ENCODE data around the gene C1QL2. TPM values are rescaled to one million over a fixed set of nuclear protein-coding genes. Genes with fewer than 3 reads are reported as not detected.

C1QL2 gene
- total and polyA plus RNA-seq, 7 donors = 0.03 TPM; not detected in 6

DNA sequence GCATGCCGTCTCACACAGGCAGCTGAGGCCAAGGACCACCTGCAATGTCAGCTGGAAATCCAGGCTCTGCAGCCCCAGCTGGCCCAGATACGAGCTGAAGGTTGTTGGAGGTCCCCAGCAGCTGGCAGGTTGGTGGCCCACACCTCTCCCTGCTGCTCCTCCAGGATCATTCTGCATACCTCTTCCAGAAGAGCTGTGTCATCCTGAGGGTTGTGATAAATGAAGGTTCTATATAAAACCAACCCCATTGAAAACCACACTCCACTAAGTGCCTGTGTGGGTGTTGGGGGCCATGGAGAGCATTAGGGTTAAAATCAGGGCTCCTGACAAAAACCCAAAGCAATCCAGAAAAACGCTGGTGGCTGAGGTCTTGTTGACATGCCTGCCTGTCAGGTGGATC lies 50.4 kb downstream of the C1QL2 start:
- ATAC-seq = no peak
- no peaks in the 10 kb centered on the region for H3K4me1 ChIP-seq
- TF ChIP-seq, protein P1, sequence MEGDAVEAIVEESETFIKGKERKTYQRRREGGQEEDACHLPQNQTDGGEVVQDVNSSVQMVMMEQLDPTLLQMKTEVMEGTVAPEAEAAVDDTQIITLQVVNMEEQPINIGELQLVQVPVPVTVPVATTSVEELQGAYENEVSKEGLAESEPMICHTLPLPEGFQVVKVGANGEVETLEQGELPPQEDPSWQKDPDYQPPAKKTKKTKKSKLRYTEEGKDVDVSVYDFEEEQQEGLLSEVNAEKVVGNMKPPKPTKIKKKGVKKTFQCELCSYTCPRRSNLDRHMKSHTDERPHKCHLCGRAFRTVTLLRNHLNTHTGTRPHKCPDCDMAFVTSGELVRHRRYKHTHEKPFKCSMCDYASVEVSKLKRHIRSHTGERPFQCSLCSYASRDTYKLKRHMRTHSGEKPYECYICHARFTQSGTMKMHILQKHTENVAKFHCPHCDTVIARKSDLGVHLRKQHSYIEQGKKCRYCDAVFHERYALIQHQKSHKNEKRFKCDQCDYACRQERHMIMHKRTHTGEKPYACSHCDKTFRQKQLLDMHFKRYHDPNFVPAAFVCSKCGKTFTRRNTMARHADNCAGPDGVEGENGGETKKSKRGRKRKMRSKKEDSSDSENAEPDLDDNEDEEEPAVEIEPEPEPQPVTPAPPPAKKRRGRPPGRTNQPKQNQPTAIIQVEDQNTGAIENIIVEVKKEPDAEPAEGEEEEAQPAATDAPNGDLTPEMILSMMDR (IDR thresholded peaks at IDR 0.05) = no peak
- intact Hi-C loops (cut with DNase I) = no loop called here
- H3K27ac ChIP-seq = no peak overlapping the region
- H3K36me3 ChIP-seq (ENCODE audit: insufficient read depth in 1 of 2, low read depth in 1 of 2) = no peaks in the 10 kb centered on the region
- H3K4me3 ChIP-seq = no peak overlapping the region
- H3K9me3 ChIP-seq = no peaks in the 10 kb centered on the region
- H3K27me3 ChIP-seq (ENCODE audit: insufficient read depth in 3 of 3, low read length in 2 of 3) = peaks cover 0 to 17% (median 0%) of the 10 kb centered on the region in 3 donors
- 48 to 51% (median 49%) methylated on average over 3 of the region's 3 CpGs for WGBS, 3 donors
- DNase-seq = no peak

- intact Hi-C loops (cut with DNase I) = no loop called here
- DNase-seq (peak in 1 of 2 donors; percentile 31), ATAC-seq (no peak)
- 29 to 31% (median 30%) methylated on average over 5 of the region's 5 CpGs for WGBS, 3 donors
- peaks cover 0 to 13% (median 0%) of the 10 kb centered on the region in 3 donors for H3K27me3 ChIP-seq (ENCODE audit: insufficient read depth in 3 of 3, low read length in 2 of 3)
- H3K36me3 ChIP-seq (ENCODE audit: insufficient read depth in 1 of 2, low read depth in 1 of 2) = no peaks in the 10 kb centered on the region
- no peaks in the 10 kb centered on the region for H3K4me1 ChIP-seq
- H3K27ac ChIP-seq = no peak overlapping the region
- H3K4me3 ChIP-seq = no peak overlapping the region
- TF ChIP-seq, protein P1 (IDR thresholded peaks at IDR 0.05) = no peak
- no peaks in the 10 kb centered on the region for H3K9me3 ChIP-seq
These were observed 52.2 kb downstream of the C1QL2 start for GRCh38 chr2:119106301-119106897.

Other genes starting within 250 kb of the C1QL2 start
- gene MARCO, start 216.6 kb downstream of the C1QL2 start, total RNA-seq = 1 to 10 TPM; 1.6 to 5.8 (median 3.5) TPM
- gene MARCO, start 216.6 kb downstream of the C1QL2 start, polyA plus RNA-seq = 1 to 10 TPM in 2 of 3 donors, under 1 TPM in 1; 0.18 to 6.1 (median 2.6) TPM
- 10 to 100 TPM; 12.3 to 47.4 (median 22.8) TPM for gene STEAP3, start 65.1 kb upstream of the C1QL2 start, total RNA-seq
- 10 to 100 TPM in 1 of 3 donors, 1 to 10 TPM in 2; 8.6 to 15.7 (median 8.9) TPM for gene STEAP3, start 65.1 kb upstream of the C1QL2 start, polyA plus RNA-seq
- gene C2orf76, start 208.1 kb upstream of the C1QL2 start, total RNA-seq = 1 to 10 TPM; 4.1 to 7.2 (median 6.0) TPM
- gene C2orf76, start 208.1 kb upstream of the C1QL2 start, polyA plus RNA-seq = 1 to 10 TPM; 6.1 to 9.3 (median 7.9) TPM
- 10 to 100 TPM; 50.6 to 88.7 (median 53.4) TPM for gene DBI, start 208.2 kb upstream of the C1QL2 start, total RNA-seq
- 100 to 1,000 TPM; 198 to 264 (median 199) TPM for gene DBI, start 208.2 kb upstream of the C1QL2 start, polyA plus RNA-seq

Data from psoas muscle (tissue), 8 donors.